ENCODE results near the gene C16orf92.

Gene C16orf92

GRCh38 chr16:30063278-30063892 is 40.4 kb downstream of the C16orf92 start:
- no peak for DNase-seq

GRCh38 chr16:30063893-30064728 is 41.1 kb downstream of the C16orf92 start:
- DNase-seq: peak; percentile 81

- no peak for DNase-seq
Observed at GRCh38 chr16:30064729-30065101, 41.7 kb downstream of the C16orf92 start.

GRCh38 chr16:30065102-30065942 is 42.3 kb downstream of the C16orf92 start, which contains the start of gene ALDOA:
Gene ALDOA, plus strand, starts transcription at chr16:30065760. Its CDS starts 1,138 bp downstream, at chr16:30066898.
- DNase-seq: peak; percentile 98

GRCh38 chr16:30065943-30066760 is 43.2 kb downstream of the C16orf92 start:
- DNase-seq: peak; percentile 48

- no peak for DNase-seq
Observed at GRCh38 chr16:30066761-30067583, 44.0 kb downstream of the C16orf92 start.

- no peak for DNase-seq
Observed at GRCh38 chr16:30067584-30067916, 44.6 kb downstream of the C16orf92 start.

- DNase-seq: no peak
Observed at GRCh38 chr16:30068333-30068732, 45.3 kb downstream of the C16orf92 start.

GRCh38 chr16:30068750-30069610 is 46.0 kb downstream of the C16orf92 start:
- DNase-seq: peak; percentile 25

GRCh38 chr16:30069611-30070462 is 46.8 kb downstream of the C16orf92 start:
- no peak for DNase-seq

- no peak for DNase-seq
Observed at GRCh38 chr16:30070490-30070889, 47.5 kb downstream of the C16orf92 start.

Measured in MV-4-11 (cell line).